T-helper 17 cell (primary cell): ENCODE measurements around the gene OR2AG2. TPM values are rescaled to one million over a fixed set of nuclear protein-coding genes. Genes with fewer than 3 reads are reported as not detected.
A peak's percentile ranks its signal among the peaks of the same experiment; 100 is the strongest.

Experiments
- ATAC-seq: fragments of 150-1000 bp; cut with Tn5 transposase; 2 replicates; pipeline ENCODE4 v1.10.0; 2021; ENCODE audit warnings: mild to moderate bottlenecking, moderate library complexity
- DNase-seq, 3 donors: peaks; one replicate each; pipeline versions ENCODE4 v3.0.0 to v3.0.0-alpha.2; 2020 to 2021
- H3K9me3 ChIP-seq: one replicate; pipeline ENCODE4 v1.7.0; 2013; ENCODE audit warnings: low read length, mild to moderate bottlenecking; ENCODE audit not compliant: control insufficient read depth, poor library complexity, severe bottlenecking
- H3K27ac Mint-ChIP-seq: one replicate; pipeline ENCODE4 v1.8.0; 2022; ENCODE audit warnings: mild to moderate bottlenecking, moderate library complexity, mixed read lengths
- H3K27me3 Mint-ChIP-seq: one replicate; pipeline ENCODE4 v1.8.0; 2022; ENCODE audit warnings: mixed read lengths
- H3K36me3 Mint-ChIP-seq: one replicate; pipeline ENCODE4 v1.8.0; 2022; ENCODE audit warnings: low read depth, mixed read lengths
- H3K4me1 Mint-ChIP-seq: one replicate; pipeline ENCODE4 v1.8.0; 2022; ENCODE audit warnings: mild to moderate bottlenecking, mixed read lengths
- H3K4me3 Mint-ChIP-seq: one replicate; pipeline ENCODE4 v1.8.0; 2022; ENCODE audit warnings: mild to moderate bottlenecking, moderate library complexity, mixed read lengths
- total RNA-seq, 4 donors: library from RNA in 2 of 4; stranded (reverse) in 2 of 4; gene quantifications; one replicate each; pipeline ENCODE4 v1.2.3 and lab custom pipeline; 2022 to 2026

The OR2AG2 gene
- total RNA-seq, 2 donors from 2014 or later: not detected

- peaks cover 20% of the 10 kb centered on the region for H3K27me3 Mint-ChIP-seq
- H3K4me3 Mint-ChIP-seq: no peak overlapping the region
- ATAC-seq: peak; percentile 78
- H3K36me3 Mint-ChIP-seq: peaks cover 2% of the 10 kb centered on the region
- H3K27ac Mint-ChIP-seq: no peak overlapping the region
- H3K9me3 ChIP-seq: no peaks in the 10 kb centered on the region
- H3K4me1 Mint-ChIP-seq: peaks cover 11% of the 10 kb centered on the region
- peak in 2 of 3 donors; percentile 17 to 41 for DNase-seq
These were observed 14.3 kb downstream of the OR2AG2 start for GRCh38 chr11:6757373-6757967.

GRCh38 chr11:6755953-6756347 lies 15.8 kb downstream of the OR2AG2 start:
- Mint-ChIP-seq H3K36me3 (no peaks in the 10 kb centered on the region), H3K27me3 (peaks cover 9% of the 10 kb centered on the region), H3K27ac (no peak overlapping the region), H3K4me1 (peaks cover 11% of the 10 kb centered on the region), H3K4me3 (no peak overlapping the region)
- H3K9me3 ChIP-seq: no peaks in the 10 kb centered on the region
- ATAC-seq (no peak), DNase-seq (no peak)

DNA sequence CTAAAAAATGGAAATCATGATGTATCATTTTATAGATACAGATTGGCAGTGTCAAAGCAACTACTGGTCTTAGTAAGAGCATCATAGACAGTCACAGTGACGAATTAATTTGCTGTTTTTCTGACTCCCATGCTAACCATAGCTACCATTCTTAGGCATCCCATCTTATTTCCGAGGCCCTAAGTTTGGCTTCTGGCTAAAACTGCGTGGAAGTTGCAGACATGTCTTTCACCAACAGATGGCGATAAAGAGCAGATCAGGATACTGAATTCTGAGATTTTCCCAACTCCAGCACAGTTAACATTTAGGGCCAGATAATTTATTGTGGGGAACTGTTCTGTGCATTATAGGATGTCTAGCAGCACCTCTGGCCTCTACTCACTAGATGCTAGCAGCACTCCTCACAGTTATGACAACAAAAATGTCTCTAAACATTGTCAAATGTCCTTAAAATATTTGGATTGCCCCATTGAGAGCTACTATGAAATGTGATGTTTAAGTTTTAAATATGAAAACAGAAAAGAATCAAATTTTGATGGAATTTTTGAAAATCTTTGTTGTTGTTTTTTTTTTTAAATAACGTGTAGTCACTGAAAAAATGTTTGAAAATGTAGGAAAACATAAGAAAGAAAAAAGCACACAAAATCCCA lies 16.3 kb downstream of the OR2AG2 start:
- H3K9me3 ChIP-seq: no peaks in the 10 kb centered on the region
- Mint-ChIP-seq H3K27ac (no peak overlapping the region), H3K36me3 (no peaks in the 10 kb centered on the region), H3K4me3 (no peak overlapping the region), H3K27me3 (peaks cover 3% of the 10 kb centered on the region), H3K4me1 (peaks cover 11% of the 10 kb centered on the region)
- peak in 2 of 3 donors; percentile 19 to 33 for DNase-seq
- peak; percentile 59 for ATAC-seq

DNA sequence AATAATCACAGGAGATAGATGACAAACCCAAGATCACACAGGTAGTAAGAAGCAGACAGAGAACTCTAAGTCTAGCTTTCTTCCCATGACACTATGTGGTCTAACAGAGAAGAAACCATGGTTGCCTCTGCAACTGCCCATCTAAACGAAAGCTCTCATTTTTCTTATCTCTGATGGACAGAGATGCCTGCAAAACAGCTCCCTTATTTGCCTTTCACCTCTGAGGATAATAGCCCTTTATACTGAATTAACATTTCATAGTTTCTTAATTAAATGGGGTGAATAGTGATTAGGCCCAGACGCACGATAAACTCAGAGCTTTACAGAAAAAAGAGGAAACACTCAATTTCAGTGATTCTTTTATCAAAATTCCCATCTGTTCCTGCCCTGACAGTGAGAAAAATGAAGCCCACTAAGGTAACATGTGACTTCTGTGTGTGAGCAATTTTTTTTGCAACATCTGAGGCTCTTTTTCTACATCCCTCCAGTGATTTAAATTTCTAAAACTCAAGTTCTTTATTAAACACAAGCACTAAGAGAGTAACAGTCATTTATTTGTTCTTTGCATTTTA lies 24.6 kb downstream of the OR2AG2 start:
- H3K9me3 ChIP-seq: no peaks in the 10 kb centered on the region
- H3K36me3 Mint-ChIP-seq: peaks cover 8% of the 10 kb centered on the region
- no peak overlapping the region for H3K27ac Mint-ChIP-seq
- DNase-seq: no peak
- no peak overlapping the region for H3K4me3 Mint-ChIP-seq
- peaks cover 30% of the 10 kb centered on the region for H3K4me1 Mint-ChIP-seq
- H3K27me3 Mint-ChIP-seq: no peaks in the 10 kb centered on the region
- no peak for ATAC-seq

DNA sequence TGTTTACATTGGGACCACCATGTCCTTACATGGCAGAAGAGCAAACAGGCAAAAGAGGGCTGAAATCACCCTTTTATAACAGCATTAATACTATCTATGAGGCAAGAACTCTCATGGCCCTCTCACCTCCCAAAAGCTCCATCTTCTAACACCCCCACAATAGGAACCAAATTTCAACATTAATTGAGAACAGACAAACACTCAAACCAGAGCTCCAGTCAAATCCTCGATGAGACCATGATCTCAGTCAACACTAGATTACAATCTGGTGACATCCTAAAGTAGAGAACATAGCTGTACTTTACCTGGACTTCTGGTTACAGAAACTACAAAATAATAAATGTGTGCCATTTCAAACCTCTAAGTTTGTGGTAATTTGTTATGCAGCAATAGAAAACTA lies 25.1 kb downstream of the OR2AG2 start:
- Mint-ChIP-seq H3K27me3 (no peaks in the 10 kb centered on the region), H3K4me3 (no peak overlapping the region), H3K36me3 (peaks cover 8% of the 10 kb centered on the region), H3K4me1 (peaks cover 35% of the 10 kb centered on the region), H3K27ac (no peak overlapping the region)
- ATAC-seq (peak; percentile 34), DNase-seq (no peak)
- no peaks in the 10 kb centered on the region for H3K9me3 ChIP-seq

DNA sequence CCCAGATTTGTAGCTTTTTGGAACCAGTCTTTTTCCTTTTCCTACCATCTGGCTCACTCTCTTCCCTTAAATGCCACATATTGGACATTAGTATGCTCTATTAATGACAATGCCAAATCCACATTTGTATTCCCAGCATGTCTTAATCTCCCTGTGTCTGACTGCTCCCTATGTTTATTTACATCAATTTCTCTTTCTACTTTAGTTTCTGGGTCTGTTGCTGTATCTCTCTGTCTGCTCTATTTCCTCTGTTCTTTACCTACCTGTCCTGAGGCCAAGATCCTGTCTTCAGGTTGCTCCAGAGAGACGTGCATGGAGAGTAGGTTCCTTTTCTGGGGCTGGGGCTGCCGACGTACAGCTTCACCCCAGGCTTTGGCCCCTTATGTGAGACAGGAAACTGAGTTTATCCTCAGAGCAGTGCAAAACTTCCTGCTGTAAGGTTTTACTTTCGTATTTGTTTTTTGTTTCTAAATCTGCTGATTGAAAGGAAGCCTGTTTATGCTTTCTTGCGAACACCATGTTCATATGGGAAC lies 25.6 kb downstream of the OR2AG2 start:
- DNase-seq: peak in 2 of 3 donors; percentile 18 to 21
- H3K27me3 Mint-ChIP-seq: no peaks in the 10 kb centered on the region
- H3K9me3 ChIP-seq: no peaks in the 10 kb centered on the region
- H3K4me3 Mint-ChIP-seq: no peak overlapping the region
- no peak overlapping the region for H3K27ac Mint-ChIP-seq
- peaks cover 8% of the 10 kb centered on the region for H3K36me3 Mint-ChIP-seq
- peaks cover 36% of the 10 kb centered on the region for H3K4me1 Mint-ChIP-seq
- peak; percentile 85 for ATAC-seq

DNA sequence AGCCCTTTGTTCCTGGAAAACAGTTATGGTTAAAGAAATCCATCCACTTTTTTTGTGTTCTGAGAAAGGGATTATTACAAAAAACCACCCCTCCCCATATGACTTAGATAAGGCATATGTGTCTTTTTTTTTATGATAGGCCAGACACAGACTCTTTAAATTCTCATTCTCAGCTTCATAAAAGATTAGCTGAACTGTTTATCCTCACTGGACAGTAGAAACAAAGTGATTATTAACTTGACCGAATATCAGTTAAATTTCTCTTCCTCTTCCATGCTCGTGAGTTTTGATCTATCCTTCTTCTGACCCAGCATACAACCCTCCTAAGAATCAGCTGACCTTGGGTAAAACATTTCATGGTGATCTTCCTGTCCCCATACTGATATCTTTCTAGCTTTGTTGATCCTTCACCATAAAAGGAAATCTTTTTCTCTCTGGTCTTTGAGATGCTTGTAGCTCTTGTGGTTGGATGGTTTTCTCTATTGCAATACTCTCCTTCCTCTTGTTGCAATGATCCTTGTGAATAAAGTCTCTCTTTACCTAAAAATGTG lies 26.2 kb downstream of the OR2AG2 start:
- no peaks in the 10 kb centered on the region for H3K9me3 ChIP-seq
- no peak overlapping the region for H3K27ac Mint-ChIP-seq
- peak; percentile 60 for ATAC-seq
- peaks cover 10% of the 10 kb centered on the region for H3K36me3 Mint-ChIP-seq
- DNase-seq: no peak
- H3K27me3 Mint-ChIP-seq: no peaks in the 10 kb centered on the region
- no peak overlapping the region for H3K4me3 Mint-ChIP-seq
- peaks cover 40% of the 10 kb centered on the region for H3K4me1 Mint-ChIP-seq

DNA sequence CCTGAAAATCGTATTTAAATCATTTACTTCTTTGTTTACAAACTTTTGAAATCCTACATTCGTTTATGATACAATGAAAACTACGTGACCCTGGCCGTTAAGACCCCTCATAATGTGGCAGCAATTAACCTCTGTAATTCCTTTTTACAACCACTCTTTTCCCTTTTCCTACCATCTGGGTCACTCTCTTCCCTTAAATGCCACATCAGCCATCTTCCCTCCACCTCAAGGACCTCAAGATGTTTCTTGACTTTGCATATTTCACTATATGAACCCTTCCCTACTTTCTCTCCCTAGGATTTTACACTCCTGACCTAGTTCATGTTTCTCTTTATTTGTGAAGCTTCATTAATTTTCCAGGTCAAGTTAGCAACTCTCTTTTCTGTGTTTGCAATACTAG lies 26.8 kb downstream of the OR2AG2 start:
- DNase-seq: no peak
- Mint-ChIP-seq H3K27me3 (no peaks in the 10 kb centered on the region), H3K4me1 (peaks cover 40% of the 10 kb centered on the region), H3K27ac (no peak overlapping the region), H3K4me3 (no peak overlapping the region), H3K36me3 (peaks cover 10% of the 10 kb centered on the region)
- no peak for ATAC-seq
- no peaks in the 10 kb centered on the region for H3K9me3 ChIP-seq

DNA sequence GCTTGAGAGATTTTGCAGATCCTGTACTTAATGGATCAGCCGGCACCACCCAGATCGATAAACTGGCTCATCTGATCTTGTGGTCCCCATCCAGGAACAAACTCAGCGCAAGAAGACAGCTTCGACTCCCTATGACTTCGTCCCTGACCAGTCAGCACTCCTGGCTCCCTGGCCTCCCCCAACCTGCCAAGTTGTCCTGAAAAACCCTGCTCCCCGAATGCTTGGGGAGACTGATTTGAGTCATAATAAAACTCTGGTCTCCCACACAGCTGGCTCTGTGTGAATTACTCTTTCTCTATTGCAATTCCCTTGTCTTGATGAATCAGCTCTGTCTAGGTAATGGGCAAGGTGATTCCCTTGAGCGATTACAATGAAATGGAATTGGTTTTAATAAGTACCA lies 29.5 kb downstream of the OR2AG2 start:
- no peak for DNase-seq
- no peak overlapping the region for H3K4me3 Mint-ChIP-seq
- H3K4me1 Mint-ChIP-seq: peaks cover 53% of the 10 kb centered on the region
- peaks cover 12% of the 10 kb centered on the region for H3K36me3 Mint-ChIP-seq
- H3K9me3 ChIP-seq: no peaks in the 10 kb centered on the region
- no peak overlapping the region for H3K27ac Mint-ChIP-seq
- H3K27me3 Mint-ChIP-seq: no peaks in the 10 kb centered on the region
- ATAC-seq: no peak

GRCh38 chr11:6738590-6738989 lies 33.2 kb downstream of the OR2AG2 start:
- H3K27me3 Mint-ChIP-seq: no peaks in the 10 kb centered on the region
- ATAC-seq (no peak), DNase-seq (no peak)
- peak overlapping the region; percentile 66 for H3K4me3 Mint-ChIP-seq
- H3K36me3 Mint-ChIP-seq: peaks cover 17% of the 10 kb centered on the region
- peak overlapping the region; percentile 95 for H3K27ac Mint-ChIP-seq
- no peaks in the 10 kb centered on the region for H3K9me3 ChIP-seq
- peaks cover 79% of the 10 kb centered on the region for H3K4me1 Mint-ChIP-seq

DNA sequence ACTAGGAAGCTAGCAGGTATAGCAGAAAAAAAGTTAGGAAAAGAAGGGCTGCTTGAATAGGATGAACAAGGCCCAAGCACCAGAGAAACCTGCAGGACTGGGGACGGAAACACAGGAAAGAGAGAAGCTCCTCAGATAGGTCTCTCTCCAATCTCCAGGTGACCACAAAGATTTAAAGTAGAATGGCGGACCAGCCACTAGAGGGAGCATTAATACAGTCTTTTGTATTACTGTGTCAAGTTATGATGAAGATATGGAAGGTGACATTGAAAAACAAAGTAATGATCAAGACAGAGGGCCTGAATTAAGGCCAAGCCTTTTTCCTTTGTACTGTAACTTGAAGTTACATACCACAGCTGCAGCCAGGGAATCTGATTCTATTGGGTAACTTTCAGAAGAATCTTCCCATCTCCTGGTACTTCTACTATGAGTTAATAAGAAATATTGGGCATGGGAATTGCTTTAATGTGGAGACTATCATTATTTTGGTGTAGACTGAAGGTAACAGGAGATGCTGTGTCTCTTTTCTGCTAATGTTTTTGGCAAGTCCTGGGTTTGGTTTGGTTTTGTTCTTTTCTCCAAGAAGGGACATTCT lies 33.8 kb downstream of the OR2AG2 start:
- Mint-ChIP-seq H3K27me3 (no peaks in the 10 kb centered on the region), H3K4me1 (peaks cover 78% of the 10 kb centered on the region), H3K4me3 (peak overlapping the region; percentile 66), H3K36me3 (peaks cover 14% of the 10 kb centered on the region), H3K27ac (peak overlapping the region; percentile 95)
- DNase-seq (peak; percentile 25 to 54 (median 40)), ATAC-seq (peak; percentile 69)
- no peaks in the 10 kb centered on the region for H3K9me3 ChIP-seq

- ATAC-seq (no peak), DNase-seq (no peak)
- Mint-ChIP-seq H3K4me3 (peak overlapping the region; percentile 33), H3K4me1 (peaks cover 65% of the 10 kb centered on the region), H3K27ac (peak overlapping the region; percentile 95), H3K27me3 (no peaks in the 10 kb centered on the region), H3K36me3 (peaks cover 9% of the 10 kb centered on the region)
- H3K9me3 ChIP-seq: no peaks in the 10 kb centered on the region
These were observed 35.2 kb downstream of the OR2AG2 start for GRCh38 chr11:6736495-6737121.

DNA sequence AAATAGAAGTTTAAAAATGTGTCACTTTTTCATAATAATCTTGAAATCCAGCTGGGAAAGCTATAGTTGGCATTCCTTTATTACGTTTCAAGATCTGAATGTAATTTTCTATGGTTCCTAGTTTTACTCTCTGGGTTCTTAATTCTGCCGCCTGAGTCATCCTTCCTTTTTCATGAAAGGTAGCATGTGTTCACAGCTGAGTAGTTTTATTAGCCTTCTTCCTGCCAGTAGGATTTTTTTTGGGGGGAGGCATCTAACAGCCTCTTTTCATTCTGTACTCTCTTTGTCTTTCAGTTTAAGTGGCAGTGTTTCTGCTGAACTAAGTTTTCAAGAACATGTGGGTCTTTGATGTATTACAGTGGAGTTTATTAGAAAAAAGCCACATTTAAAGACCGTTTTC lies 36.5 kb downstream of the OR2AG2 start:
- no peak for ATAC-seq
- Mint-ChIP-seq H3K27ac (peak overlapping the region; percentile 95), H3K4me1 (peaks cover 65% of the 10 kb centered on the region), H3K4me3 (peak overlapping the region; percentile 79), H3K36me3 (peaks cover 7% of the 10 kb centered on the region), H3K27me3 (no peaks in the 10 kb centered on the region)
- no peaks in the 10 kb centered on the region for H3K9me3 ChIP-seq
- DNase-seq: no peak
